GM23338 (cell line): ENCODE results near the gene TPST1.

Experiments used
- CREB1 ChIP-seq: fragments of 250-450 bp; sonication (Bioruptor Pico); IDR thresholded peaks from 2 replicates; pipeline ENCODE4 v1.5.0; 2020; ENCODE audit warnings: low read depth, mild to moderate bottlenecking, moderate library complexity
- CTCF ChIP-seq, 2 experiments: fragments of 200-600 bp in 1 of 2; sonication (generic) in 1 of 2; conservative IDR thresholded peaks; 2 replicates each; pipeline versions ENCODE4 v1.5.1 to v1.6.1; 2016 to 2017; ENCODE audit warnings: antibody characterized with exemption in 2 of 2, low read depth in 2 of 2, mild to moderate bottlenecking in 2 of 2, moderate library complexity in 1 of 2
- ETS1 ChIP-seq: IDR thresholded peaks from 2 replicates; pipeline ENCODE4 v1.6.1; 2016; ENCODE audit warnings: antibody characterized with exemption
- EZH2 ChIP-seq: fragments of 200-600 bp; sonication (generic); IDR thresholded peaks from one replicate; pipeline ENCODE4 v1.8.0; 2017; ENCODE audit warnings: antibody characterized with exemption, mild to moderate bottlenecking, low read depth; ENCODE audit not compliant: unreplicated experiment
- EZH2phosphoT487 ChIP-seq: fragments of 200-600 bp; sonication (generic); IDR thresholded peaks from one replicate; pipeline ENCODE4 v1.8.1; 2018; ENCODE audit warnings: antibody characterized with exemption; ENCODE audit not compliant: unreplicated experiment
- JUNB ChIP-seq: IDR thresholded peaks from one replicate; pipeline ENCODE4 v1.6.1; 2016; ENCODE audit warnings: antibody characterized with exemption; ENCODE audit not compliant: unreplicated experiment
- NANOG ChIP-seq: IDR thresholded peaks from 2 replicates; pipeline ENCODE4 v1.6.1; 2016; ENCODE audit warnings: antibody characterized with exemption, borderline replicate concordance
- POLR2AphosphoS5 ChIP-seq: IDR thresholded peaks from 2 replicates; pipeline ENCODE4 v1.6.1; 2016; ENCODE audit warnings: antibody characterized with exemption, low read depth
- REST ChIP-seq: IDR thresholded peaks from one replicate; pipeline ENCODE4 v1.6.1; 2018; ENCODE audit warnings: antibody characterized with exemption; ENCODE audit not compliant: unreplicated experiment
- STAT1 ChIP-seq: IDR thresholded peaks from one replicate; pipeline ENCODE4 v1.6.1; 2016; ENCODE audit warnings: antibody characterized with exemption; ENCODE audit not compliant: unreplicated experiment
- ZNF114 ChIP-seq: fragments of 250-450 bp; sonication (Bioruptor Pico); IDR thresholded peaks from 2 replicates; pipeline ENCODE4 v1.5.0; 2020; ENCODE audit warnings: mild to moderate bottlenecking, moderate library complexity
- ZNF331 ChIP-seq: fragments of 250-450 bp; sonication (Bioruptor Pico); IDR thresholded peaks from 2 replicates; pipeline ENCODE4 v1.5.0; 2020; ENCODE audit warnings: low read depth, mild to moderate bottlenecking, moderate library complexity

GRCh38 chr7:66173856-66174255, 31.3 kb upstream of the TPST1 start:
- TF ChIP-seq EZH2 (no peak), ZNF114 (CRISPR knock-in tag) (no peak), CTCF (conservative IDR thresholded peaks at IDR 0.05; ENCODE audit: low read depth in 2 of 2) (no peak), STAT1 (no peak), REST (no peak), POLR2AphosphoS5 (no peak), JUNB (no peak), EZH2phosphoT487 (no peak), NANOG (no peak), CREB1 (CRISPR knock-in tag) (no peak), ETS1 (no peak), ZNF331 (CRISPR knock-in tag) (no peak)
